HepG2 (cell line): ENCODE data around the gene VPS37B. TPM values are rescaled to one million over a fixed set of nuclear protein-coding genes. Genes with fewer than 3 reads are reported as not detected.

ENCODE experiments used
- BHLHE40 ChIP-seq: IDR thresholded peaks from 2 replicates; pipeline ENCODE4 v1.6.1; 2011; ENCODE audit warnings: low read length, improper control_type of control experiment
- CHCHD3 ChIP-seq: sonication (generic); formaldehyde crosslinking; IDR thresholded peaks from 2 replicates; pipeline ENCODE4 v1.8.0; 2022; ENCODE audit warnings: mild to moderate bottlenecking, missing genetic modification reagents, moderate library complexity
- CHD2 ChIP-seq: IDR thresholded peaks from 2 replicates; pipeline ENCODE4 v1.6.1; 2011; ENCODE audit warnings: low read depth, low read length, improper control_type of control experiment
- DR1 ChIP-seq: sonication (generic); formaldehyde crosslinking; IDR thresholded peaks from 2 replicates; pipeline ENCODE4 v1.8.0; 2021; ENCODE audit warnings: mild to moderate bottlenecking, missing genetic modification reagents, inconsistent platforms
- HBP1 ChIP-seq: IDR thresholded peaks from 2 replicates; pipeline ENCODE4 v1.6.1; 2016; ENCODE audit warnings: low read depth, control low read depth
- HCFC1 ChIP-seq: fragments of 150-350 bp; IDR thresholded peaks from 2 replicates; pipeline ENCODE4 v1.6.1; 2014; ENCODE audit warnings: low read depth, low read length
- KAT8 ChIP-seq: IDR thresholded peaks from 2 replicates; pipeline ENCODE4 v1.6.1; 2016; ENCODE audit warnings: missing genetic modification reagents, missing compliant biosample characterization
- KDM6A ChIP-seq: IDR thresholded peaks from 2 replicates; pipeline ENCODE4 v1.6.1; 2016; ENCODE audit warnings: low read depth
- NFIB ChIP-seq: sonication (generic); formaldehyde crosslinking; IDR thresholded peaks from 2 replicates; pipeline ENCODE4 v1.9.0; 2021; ENCODE audit warnings: missing genetic modification reagents, mild to moderate bottlenecking, borderline replicate concordance
- NFKBIZ ChIP-seq: IDR thresholded peaks from 2 replicates; pipeline ENCODE4 v1.6.1; 2018; ENCODE audit warnings: missing genetic modification reagents, missing compliant biosample characterization
- NR1H2 ChIP-seq: sonication (generic); formaldehyde crosslinking; IDR thresholded peaks from 2 replicates; pipeline ENCODE4 v1.8.1; 2022; ENCODE audit warnings: low read depth, missing genetic modification reagents, borderline replicate concordance
- PTBP1 ChIP-seq: fragments of 200-400 bp; formaldehyde crosslinking; IDR thresholded peaks from 2 replicates; pipeline ENCODE4 v1.6.1; 2018; ENCODE audit warnings: low read length, low read depth; ENCODE audit not compliant: poor library complexity, severe bottlenecking
- RXRA ChIP-seq: sonication (generic); formaldehyde crosslinking; IDR thresholded peaks from 2 replicates; pipeline ENCODE4 v1.5.1; 2020; ENCODE audit warnings: missing genetic modification reagents
- SNAPC2 ChIP-seq: sonication (generic); formaldehyde crosslinking; IDR thresholded peaks from 2 replicates; pipeline ENCODE4 v1.8.1; 2022; ENCODE audit warnings: mild to moderate bottlenecking, missing genetic modification reagents
- STAG1 ChIP-seq: sonication (generic); formaldehyde crosslinking; IDR thresholded peaks from 2 replicates; pipeline ENCODE4 v1.4.0; 2020; ENCODE audit warnings: missing genetic modification reagents
- TFAP4 ChIP-seq: sonication (generic); IDR thresholded peaks from 2 replicates; pipeline ENCODE4 v1.6.1; 2016; ENCODE audit warnings: low read depth, borderline replicate concordance
- ZFP36L2 ChIP-seq: sonication (generic); formaldehyde crosslinking; IDR thresholded peaks from 2 replicates; pipeline ENCODE4 v1.4.0; 2020; ENCODE audit warnings: missing genetic modification reagents
- ZFX ChIP-seq: sonication (generic); formaldehyde crosslinking; IDR thresholded peaks from 2 replicates; pipeline ENCODE4 v1.4.0; 2020; ENCODE audit warnings: mild to moderate bottlenecking, low read depth, missing genetic modification reagents, moderate library complexity
- ZNF263 ChIP-seq: sonication (generic); formaldehyde crosslinking; IDR thresholded peaks from 2 replicates; pipeline ENCODE4 v1.4.0; 2020; ENCODE audit warnings: missing genetic modification reagents
- ZNF331 ChIP-seq: sonication (generic); formaldehyde crosslinking; IDR thresholded peaks from 2 replicates; pipeline ENCODE4 v1.4.0; 2020; ENCODE audit warnings: missing genetic modification reagents
- ZNF441 ChIP-seq: sonication (generic); formaldehyde crosslinking; IDR thresholded peaks from 2 replicates; pipeline ENCODE4 v1.7.0; 2021; ENCODE audit warnings: missing genetic modification reagents, borderline replicate concordance
- ZNF503 ChIP-seq: sonication (generic); formaldehyde crosslinking; IDR thresholded peaks from 2 replicates; pipeline ENCODE4 v1.4.0; 2020; ENCODE audit warnings: missing genetic modification reagents
- ZNF567 ChIP-seq: sonication (generic); formaldehyde crosslinking; IDR thresholded peaks from 2 replicates; pipeline ENCODE4 v1.8.1; 2023; ENCODE audit warnings: mild to moderate bottlenecking, missing genetic modification reagents, borderline replicate concordance
- ZNF713 ChIP-seq: sonication (generic); formaldehyde crosslinking; IDR thresholded peaks from 2 replicates; pipeline ENCODE4 v1.4.0; 2020; ENCODE audit warnings: mild to moderate bottlenecking, missing genetic modification reagents
- ZNF776 ChIP-seq: sonication (generic); formaldehyde crosslinking; IDR thresholded peaks from 2 replicates; pipeline ENCODE4 v1.4.0; 2020; ENCODE audit warnings: mild to moderate bottlenecking, missing genetic modification reagents
- ZNF784 ChIP-seq: sonication (generic); formaldehyde crosslinking; IDR thresholded peaks from 2 replicates; pipeline ENCODE4 v1.5.1; 2020; ENCODE audit warnings: missing genetic modification reagents, mild to moderate bottlenecking, borderline replicate concordance
- ZSCAN5A ChIP-seq: sonication (generic); formaldehyde crosslinking; IDR thresholded peaks from 2 replicates; pipeline ENCODE4 v1.8.0; 2022; ENCODE audit warnings: mild to moderate bottlenecking, missing genetic modification reagents, borderline replicate concordance
- polyA plus RNA-seq, 8 experiments: library from polyadenylated mRNA; depleted of rRNA in 3 of 8; stranded (reverse) in 7 of 8; unstranded in 1 of 8; fragments of >200 nt; fragmentation: Illumina TruSeq in 4 of 8; extraction: Trizol in 4 of 8; gene quantifications; 2 replicates each; pipeline versions ENCODE4 v1.2.1 to v1.2.3, GENCODE V29; 2011 to 2016; ENCODE audit warnings: low read depth in 4 of 8, missing spikeins in 1 of 8, mixed read lengths in 1 of 8; ENCODE audit not compliant: insufficient read depth in 1 of 8
- total RNA-seq, 5 experiments: library from RNA; depleted of rRNA; stranded (reverse); fragments of >200 nt; fragmentation: Illumina TruSeq; extraction: Trizol; gene quantifications; 2 replicates each; pipeline ENCODE4 v1.2.3, GENCODE V29; 2016; ENCODE audit warnings: low read depth in 1 of 5

VPS37B gene
- total and polyA plus RNA-seq, 2 of the 13 experiments (the other 11 are each of a cell fraction or from before 2014, with no cell fraction given): 4.6 to 5.3 TPM

- TF ChIP-seq NFIB (CRISPR knock-in tag) (no peak), ZSCAN5A (CRISPR knock-in tag) (no peak), STAG1 (no peak), ZNF263 (CRISPR knock-in tag) (no peak), KAT8 (no peak), PTBP1 (no peak), ZNF503 (no peak), ZFP36L2 (CRISPR knock-in tag) (no peak), TFAP4 (0 out of 2 replicates have a peak, but pooled peaks have one; percentile 8), SNAPC2 (CRISPR knock-in tag) (no peak), NFKBIZ (CRISPR knock-in tag) (no peak), CHD2 (no peak), ZFX (CRISPR knock-in tag) (0 out of 2 replicates have a peak, but pooled peaks have one; percentile 12), ZNF331 (CRISPR knock-in tag) (peak; percentile 14; the same call in 1 of the 2 replicates), KDM6A (CRISPR knock-in tag) (no peak), NR1H2 (no peak), CHCHD3 (CRISPR knock-in tag) (no peak), ZNF784 (CRISPR knock-in tag) (no peak), ZNF776 (CRISPR knock-in tag) (no peak), BHLHE40 (peak; percentile 72), HCFC1 (no peak), ZNF713 (CRISPR knock-in tag) (no peak), DR1 (no peak), ZNF567 (CRISPR knock-in tag) (no peak), ZNF441 (CRISPR knock-in tag) (no peak), RXRA (CRISPR knock-in tag) (no peak), HBP1 (CRISPR knock-in tag) (no peak)
Measured at GRCh38 chr12:122866379-122866778, 29.5 kb downstream of the VPS37B start (continued).
